Right lobe of liver (tissue), 6 donors: Measurements from ENCODE around the gene ACTL7B. TPM values are rescaled to one million over a fixed set of nuclear protein-coding genes. Genes with fewer than 3 reads are reported as not detected.

Experiments
- ATAC-seq, 4 donors: fragments of 200-7000 bp; cut with Tn5 transposase; one replicate each; pipeline ENCODE4 v1.9.1; 2020; ENCODE audit warnings: mild to moderate bottlenecking in 4 of 4, moderate library complexity in 4 of 4
- DNase-seq, 3 donors: peaks; one replicate each; pipeline ENCODE4 v3.0.0-alpha.2; 2020
- H3K27ac ChIP-seq, 3 donors: fragments of 200-600 bp; one replicate each; pipeline ENCODE4 v1.8.0; 2022
- H3K27me3 ChIP-seq, 2 donors: fragments of 200-600 bp; one replicate each; pipeline ENCODE4 v1.8.0; 2022
- H3K36me3 ChIP-seq, 4 donors: fragments of 200-600 bp; sonication (generic) in 1 of 4; one replicate each; pipeline versions ENCODE4 v1.5.1 to v1.8.0; 2017 to 2022; ENCODE audit warnings: control low read depth in 1 of 4
- H3K4me1 ChIP-seq, 4 donors: fragments of 200-600 bp; sonication (generic) in 1 of 4; one replicate each; pipeline versions ENCODE4 v1.5.1 to v1.8.0; 2017 to 2022; ENCODE audit warnings: control low read depth in 1 of 4
- H3K4me3 ChIP-seq, 3 donors: fragments of 200-600 bp; one replicate each; pipeline ENCODE4 v1.8.0; 2022
- H3K9me3 ChIP-seq, 4 donors: fragments of 200-600 bp; sonication (generic) in 1 of 4; one replicate each; pipeline versions ENCODE4 v1.5.1 to v1.8.0; 2017 to 2022; ENCODE audit warnings: control low read depth in 1 of 4
- CTCF ChIP-seq, 4 donors: fragments of 200-600 bp in 3 of 4; fragments of 450-650 bp in 1 of 4; IDR thresholded peaks; one replicate each; pipeline versions ENCODE4 v1.5.1 to v1.8.0; 2016 to 2022; ENCODE audit warnings: antibody characterized with exemption in 4 of 4, mild to moderate bottlenecking in 2 of 4
- POLR2A ChIP-seq: fragments of 450-650 bp; IDR thresholded peaks from one replicate; pipeline ENCODE4 v1.6.1; 2017; ENCODE audit warnings: antibody characterized with exemption, mild to moderate bottlenecking
- WGBS: methylation state at CpG from one replicate; pipeline ENCODE4 v1.1.6; 2018; ENCODE audit warnings: low coverage, low lambda C conversion rate; ENCODE audit not compliant: insufficient coverage; ENCODE audit errors: missing lambda C conversion rate; 5-methylcytosine and 5-hydroxymethylcytosine counted together
- intact Hi-C, 2 donors: fragments of 100-400 bp; cut with DNase I; formaldehyde crosslinking; loops; one replicate each; pipeline versions ENCODE4 v1.11.2 to v1.14.1; 2022
- total RNA-seq, 6 experiments: library from RNA; depleted of rRNA in 2 of 6; stranded (reverse); fragments of >200 nt in 2 of 6; fragmentation: NEBNext Ultra II Directional in 3 of 6; extraction: Animal tissue kit (Norgen Biotek cat#: 25700) in 3 of 6; gene quantifications; one replicate each; pipeline versions ENCODE4 v1.1.0 to v1.2.4, GENCODE V29; 2016 to 2023
- donor health status: DM: no; HTN: yes; CAD: no.
- donor health status: DM: no; HTN: no; CAD: no.
- donor health status: DM: no; HTN: no; CAD: no.
- donor health status: DM: no; HTN: yes; CAD: no.
- donor health status: DM: no; HTN: yes; CAD: no.

Gene ACTL7B
- total RNA-seq, 6 experiments from 2014 or later, result not detected

- DNase-seq (no peak), ATAC-seq (no peak)
- H3K27ac ChIP-seq, result no peak within 1 kb of the TSS
- no peaks in the 10 kb centered on the region for H3K9me3 ChIP-seq
- H3K4me3 ChIP-seq, result no peak within 1 kb of the TSS
- intact Hi-C loops, result no loop called here
- no peaks in the 10 kb centered on the region for H3K27me3 ChIP-seq
- 93% methylated on average over 3 of the region's 3 CpGs for WGBS
- H3K4me1 ChIP-seq, result no peaks in the 10 kb centered on the region
- no peaks in the 10 kb centered on the region for H3K36me3 ChIP-seq
- no peak for TF ChIP-seq CTCF (IDR thresholded peaks at IDR 0.05)
- no peak for TF ChIP-seq POLR2A
These were observed 6.2 kb upstream of the ACTL7B start, which contains the start of gene ACTL7A for GRCh38 chr9:108861997-108862396. Gene ACTL7A, plus strand, starts transcription at chr9:108862266. Its CDS starts 57 bp downstream, at chr9:108862323.

GRCh38 chr9:108861464-108861863, 5.7 kb upstream of the ACTL7B start:
- no peak overlapping the region for H3K27ac ChIP-seq

GRCh38 chr9:108860764-108861163, 5.0 kb upstream of the ACTL7B start:
- Histone ChIP-seq H3K36me3 (no peaks in the 10 kb centered on the region), H3K4me1 (no peaks in the 10 kb centered on the region), H3K9me3 (no peaks in the 10 kb centered on the region), H3K4me3 (no peak overlapping the region), H3K27me3 (no peaks in the 10 kb centered on the region), H3K27ac (no peak overlapping the region)
- intact Hi-C loops, result no loop called here
- no peak for ATAC-seq
- WGBS, result 89% methylated on average over 1 of the region's 2 CpGs
- no peak for DNase-seq
- TF ChIP-seq POLR2A (no peak), CTCF (IDR thresholded peaks at IDR 0.05) (no peak)

More at GRCh38 chr9:108861464-108861863, 5.7 kb upstream of the ACTL7B start:
- H3K4me3 ChIP-seq, result no peak overlapping the region
- intact Hi-C loops, result no loop called here
- ATAC-seq, result no peak
- no peaks in the 10 kb centered on the region for H3K9me3 ChIP-seq
- no peaks in the 10 kb centered on the region for H3K4me1 ChIP-seq
- DNase-seq, result no peak
- no peaks in the 10 kb centered on the region for H3K36me3 ChIP-seq
- TF ChIP-seq POLR2A (no peak), CTCF (IDR thresholded peaks at IDR 0.05) (no peak)
- WGBS, result 86% methylated on average over 7 of the region's 7 CpGs
- no peaks in the 10 kb centered on the region for H3K27me3 ChIP-seq

GRCh38 chr9:108860354-108860753, 4.6 kb upstream of the ACTL7B start:
- H3K27me3 ChIP-seq, result no peaks in the 10 kb centered on the region
- 86% methylated on average over 4 of the region's 4 CpGs for WGBS
- intact Hi-C loops, result no loop called here
- no peak overlapping the region for H3K4me3 ChIP-seq
- H3K36me3 ChIP-seq, result no peaks in the 10 kb centered on the region
- H3K27ac ChIP-seq, result no peak overlapping the region
- ATAC-seq, result no peak
- no peaks in the 10 kb centered on the region for H3K9me3 ChIP-seq
- no peak for DNase-seq
- H3K4me1 ChIP-seq, result no peaks in the 10 kb centered on the region
- TF ChIP-seq POLR2A (no peak), CTCF (IDR thresholded peaks at IDR 0.05) (no peak)
